K562 (cell line): ENCODE results near the gene KCND2. TPM values are rescaled to one million over a fixed set of nuclear protein-coding genes. Genes with fewer than 3 reads are reported as not detected.

Source experiments
- ATAC-seq: fragments of 200-7000 bp; cut with Tn5 transposase; 3 replicates; pipeline ENCODE4 v1.9.1; 2020; ENCODE audit warnings: moderate library complexity
- BruUV-seq: library from RNA; stranded (reverse); fragments of 400-500 nt; replicated peaks from 2 replicates; lab custom pipeline; 2021; lab: Mats Ljungman, UMichigan
- CTCF ChIA-PET: fragments of 300-600 bp; formaldehyde crosslinking; extraction: SDS; loops from one replicate; lab custom pipeline; 2021; ENCODE audit warnings: low intra/inter-chr PET ratio; lab: Yijun Ruan, JAX
- POLR2A ChIA-PET: fragments of 300-600, 350-650 bp; sonication (Branson Sonifier 250); formaldehyde crosslinking; extraction: SDS; loops from one replicate; lab custom pipeline; 2021; ENCODE audit warnings: antibody characterized with exemption, inconsistent platforms; lab: Yijun Ruan, JAX
- DNase-seq, 4 experiments: peaks; one replicate each; pipeline versions ENCODE4 v3.0.0 to v3.0.0-alpha.2; 2011 to 2018; ENCODE audit warnings: low spot score in 3 of 4, mixed read lengths in 3 of 4; ENCODE audit errors: extremely low read depth in 1 of 4
- FAIRE-seq: peaks from 2 replicates; lab custom pipeline; 2011; peaks lifted over from hg19 to GRCh38; lab: Jason Lieb, UNC
- H2AFZ ChIP-seq: 2 replicates; pipeline ENCODE4 v1.6.0; 2011; ENCODE audit warnings: low read depth, low read length, control low read depth, inconsistent platforms
- H3K27ac ChIP-seq: fragments of 200-600 bp; 3 replicates; pipeline ENCODE4 v1.8.0; 2011; ENCODE audit warnings: low read depth, mild to moderate bottlenecking, control low read depth, inconsistent platforms, low read length, moderate library complexity, mixed read lengths; ENCODE audit errors: extremely low read depth
- H3K27me3 ChIP-seq, 2 experiments: fragments of 300-600 bp in 1 of 2; 2 replicates in 1 of 2; 3 replicates in 1 of 2; pipeline versions ENCODE4 v1.6.0 to v1.8.0; 2011; ENCODE audit warnings: inconsistent platforms in 2 of 2, low read length in 2 of 2, mild to moderate bottlenecking in 1 of 2, mixed read lengths in 1 of 2, moderate library complexity in 1 of 2; ENCODE audit not compliant: control insufficient read depth in 2 of 2, insufficient read depth in 2 of 2
- H3K36me3 ChIP-seq: fragments of 300-600 bp; 3 replicates; pipeline ENCODE4 v1.8.0; 2011; ENCODE audit warnings: mild to moderate bottlenecking, low read length, inconsistent platforms; ENCODE audit not compliant: control insufficient read depth, insufficient read depth
- H3K4me1 ChIP-seq, 2 experiments: fragments of 200-600 bp in 1 of 2; replicated peaks in 1 of 2; 2 replicates in 1 of 2; 3 replicates in 1 of 2; pipeline versions ENCODE4 v1.5.1 to v1.8.0; 2011; ENCODE audit warnings: inconsistent platforms in 2 of 2, low read length in 2 of 2, mild to moderate bottlenecking in 1 of 2, mixed read lengths in 1 of 2, moderate library complexity in 1 of 2; ENCODE audit not compliant: control insufficient read depth in 2 of 2, insufficient read depth in 2 of 2
- H3K4me2 ChIP-seq: 2 replicates; pipeline ENCODE4 v1.6.1; 2011; ENCODE audit warnings: low read length, control low read depth, inconsistent platforms, mixed read lengths; ENCODE audit not compliant: insufficient read depth
- H3K4me3 ChIP-seq: fragments of 200-600 bp; sonication (generic), shearing (Covaris generic); 2 replicates; pipeline ENCODE4 v1.5.1; 2016; ENCODE audit warnings: control low read depth, inconsistent platforms
- H3K79me2 ChIP-seq: fragments of 200-600 bp; 3 replicates; pipeline ENCODE4 v1.8.0; 2011; ENCODE audit warnings: low read length, inconsistent platforms; ENCODE audit not compliant: control insufficient read depth, insufficient read depth
- H3K9ac ChIP-seq, 2 experiments: 2 replicates each; pipeline versions ENCODE4 v1.6.0 to v1.6.1; 2011; ENCODE audit warnings: low read depth in 2 of 2, low read length in 2 of 2, control low read depth in 1 of 2, inconsistent platforms in 1 of 2, mild to moderate bottlenecking in 1 of 2, mixed read lengths in 1 of 2; ENCODE audit not compliant: insufficient read depth in 1 of 2
- H3K9me1 ChIP-seq: one replicate; pipeline ENCODE4 v1.6.0; 2011; ENCODE audit warnings: inconsistent platforms, mild to moderate bottlenecking, low read length, moderate library complexity; ENCODE audit not compliant: control insufficient read depth, insufficient read depth
- H3K9me3 ChIP-seq: replicated peaks from 2 replicates; pipeline ENCODE4 v1.5.1; 2011; ENCODE audit warnings: low read depth, low read length, inconsistent platforms; ENCODE audit not compliant: control insufficient read depth, insufficient read depth
- H4K20me1 ChIP-seq: replicated peaks from 2 replicates; pipeline ENCODE4 v1.6.1; 2011; ENCODE audit warnings: low read length, inconsistent platforms, mixed read lengths; ENCODE audit not compliant: control insufficient read depth, insufficient read depth
- COPS2 ChIP-seq: fragments of 450-650 bp; conservative IDR thresholded peaks from 2 replicates; pipeline ENCODE4 v1.6.1; 2016; ENCODE audit warnings: mild to moderate bottlenecking, moderate library complexity
- HIVEP1 ChIP-seq: fragments of 250-450 bp; sonication (Bioruptor Pico); IDR thresholded peaks from 2 replicates; pipeline ENCODE4 v1.4.0; 2020; ENCODE audit warnings: mild to moderate bottlenecking
- SIN3B ChIP-seq: fragments of 450-650 bp; IDR thresholded peaks from 2 replicates; pipeline ENCODE4 v1.6.1; 2017; ENCODE audit warnings: low read depth, mild to moderate bottlenecking, moderate library complexity
- SMAD3 ChIP-seq: fragments of 450-650 bp; formaldehyde crosslinking; conservative IDR thresholded peaks from 2 replicates; pipeline ENCODE4 v1.4.0; 2020; ENCODE audit warnings: mild to moderate bottlenecking
- XRCC3 ChIP-seq: fragments of 450-650 bp; IDR thresholded peaks from 2 replicates; pipeline ENCODE4 v1.6.1; 2017; ENCODE audit warnings: mild to moderate bottlenecking, moderate library complexity
- ZSCAN29 ChIP-seq: fragments of 450-650 bp; IDR thresholded peaks from 2 replicates; pipeline ENCODE4 v1.6.1; 2017
- whole genome bisulfite sequencing: fragments of 100-300 bp; shearing (Covaris generic); methylation state at CpG from one replicate; pipeline ENCODE4 v1.1.6; 2016; ENCODE audit warnings: low coverage, mixed read lengths; ENCODE audit not compliant: insufficient coverage; ENCODE audit errors: missing lambda C conversion rate; 5-methylcytosine and 5-hydroxymethylcytosine counted together
- in situ Hi-C: fragments of 300-500 bp; cut with MboI; formaldehyde crosslinking; loops from 4 replicates; pipeline ENCODE4 v1.15.0; 2018; ENCODE audit warnings: inconsistent platforms, mixed read lengths
- intact Hi-C: fragments of 100-400 bp; cut with micrococcal nuclease; formaldehyde crosslinking; loops from 2 replicates; pipeline ENCODE4 v1.14.2; 2022
- polyA plus RNA-seq, 8 experiments: library from polyadenylated mRNA; depleted of rRNA in 4 of 8; stranded (reverse) in 5 of 8; unstranded in 3 of 8; fragments of >200 nt; fragmentation: Nextera tagmentation in 2 of 8; fragmentation: Illumina TruSeq in 1 of 8; extraction: Ambion mirVana in 2 of 8; extraction: Trizol in 1 of 8; gene quantifications; 2 replicates each; pipeline versions ENCODE4 v1.2.1 to v1.2.3, GENCODE V29; 2011 to 2014; ENCODE audit warnings: inconsistent platforms in 1 of 8, missing spikeins in 1 of 8
- total RNA-seq, 7 experiments: library from RNA; depleted of rRNA in 6 of 7; stranded (reverse); fragments of >200 nt in 6 of 7; fragmentation: Illumina TruSeq in 2 of 7; extraction: Trizol in 2 of 7; gene quantifications; 2 replicates each; pipeline versions ENCODE4 v1.2.1 to v1.2.3, GENCODE V29; 2011 to 2021; ENCODE audit warnings: low replicate concordance in 1 of 7
- TF ChIP-seq, protein P1 (sequence below), 2 experiments: fragments of 450-650 bp; IDR thresholded peaks; 2 replicates each; pipeline ENCODE4 v1.6.1; 2016
- TF ChIP-seq, protein P2 (sequence below): fragments of 450-650 bp; IDR thresholded peaks from 2 replicates; pipeline ENCODE4 v1.6.1; 2017; ENCODE audit warnings: mild to moderate bottlenecking, moderate library complexity

KCND2 gene
- total and polyA plus RNA-seq, 9 of the 15 experiments (the other 6 are each of a cell fraction or from before 2014, with no cell fraction given), result 0.03 to 0.12 TPM; not detected in 7

DNA sequence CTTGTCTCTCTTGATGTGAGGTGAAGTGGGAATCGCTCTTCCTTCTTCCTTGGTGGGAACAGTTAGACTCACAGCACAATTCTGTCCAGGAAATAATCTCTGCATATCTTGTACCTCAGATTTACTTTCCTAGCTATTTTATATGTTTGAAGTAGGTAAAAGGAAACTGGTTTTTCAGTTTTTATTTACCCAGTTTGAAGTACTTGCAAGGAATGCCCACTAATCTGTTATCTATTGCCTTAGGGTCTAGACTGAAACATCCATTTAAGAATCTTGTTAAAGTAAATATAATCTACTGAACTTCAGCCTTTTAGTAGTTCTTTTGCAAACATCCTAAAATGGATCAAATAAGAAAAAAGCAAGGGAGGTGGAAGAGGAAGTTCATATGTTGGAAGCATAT, 229.8 kb downstream of the KCND2 start:
- no peak for ATAC-seq

More for the DNA sequence above, 229.8 kb downstream of the KCND2 start:
- no peak overlapping the region for H3K4me3 ChIP-seq
- no peaks in the 10 kb centered on the region for H3K27me3 ChIP-seq
- no peak overlapping the region for H3K4me2 ChIP-seq
- no peak overlapping the region for H2AFZ ChIP-seq
- no peaks in the 10 kb centered on the region for H3K36me3 ChIP-seq
- no peaks in the 10 kb centered on the region for H3K4me1 ChIP-seq
- no peak overlapping the region for H3K27ac ChIP-seq
- intact Hi-C loops (no loop called here), in situ Hi-C loops (no loop called here)
- FAIRE-seq (no peak), DNase-seq (no peak)
- no peaks in the 10 kb centered on the region for H3K79me2 ChIP-seq
- BruUV-seq, result no TSS peak
- no peaks in the 10 kb centered on the region for H3K9me3 ChIP-seq
- TF ChIP-seq, protein P1, sequence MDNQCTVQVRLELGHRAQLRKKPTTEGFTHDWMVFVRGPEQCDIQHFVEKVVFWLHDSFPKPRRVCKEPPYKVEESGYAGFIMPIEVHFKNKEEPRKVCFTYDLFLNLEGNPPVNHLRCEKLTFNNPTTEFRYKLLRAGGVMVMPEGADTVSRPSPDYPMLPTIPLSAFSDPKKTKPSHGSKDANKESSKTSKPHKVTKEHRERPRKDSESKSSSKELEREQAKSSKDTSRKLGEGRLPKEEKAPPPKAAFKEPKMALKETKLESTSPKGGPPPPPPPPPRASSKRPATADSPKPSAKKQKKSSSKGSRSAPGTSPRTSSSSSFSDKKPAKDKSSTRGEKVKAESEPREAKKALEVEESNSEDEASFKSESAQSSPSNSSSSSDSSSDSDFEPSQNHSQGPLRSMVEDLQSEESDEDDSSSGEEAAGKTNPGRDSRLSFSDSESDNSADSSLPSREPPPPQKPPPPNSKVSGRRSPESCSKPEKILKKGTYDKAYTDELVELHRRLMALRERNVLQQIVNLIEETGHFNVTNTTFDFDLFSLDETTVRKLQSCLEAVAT (IDR thresholded peaks at IDR 0.05), result no peak
- TF ChIP-seq, protein P2, sequence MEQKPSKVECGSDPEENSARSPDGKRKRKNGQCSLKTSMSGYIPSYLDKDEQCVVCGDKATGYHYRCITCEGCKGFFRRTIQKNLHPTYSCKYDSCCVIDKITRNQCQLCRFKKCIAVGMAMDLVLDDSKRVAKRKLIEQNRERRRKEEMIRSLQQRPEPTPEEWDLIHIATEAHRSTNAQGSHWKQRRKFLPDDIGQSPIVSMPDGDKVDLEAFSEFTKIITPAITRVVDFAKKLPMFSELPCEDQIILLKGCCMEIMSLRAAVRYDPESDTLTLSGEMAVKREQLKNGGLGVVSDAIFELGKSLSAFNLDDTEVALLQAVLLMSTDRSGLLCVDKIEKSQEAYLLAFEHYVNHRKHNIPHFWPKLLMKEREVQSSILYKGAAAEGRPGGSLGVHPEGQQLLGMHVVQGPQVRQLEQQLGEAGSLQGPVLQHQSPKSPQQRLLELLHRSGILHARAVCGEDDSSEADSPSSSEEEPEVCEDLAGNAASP, result no peak
- no peak for TF ChIP-seq COPS2
- no peak for TF ChIP-seq SMAD3 (CRISPR knock-in tag)
- TF ChIP-seq XRCC3, result no peak
- no peak for TF ChIP-seq ZSCAN29
- TF ChIP-seq SIN3B, result no peak
- no peak for TF ChIP-seq HIVEP1 (CRISPR knock-in tag)
- no peaks in the 10 kb centered on the region for H3K9me1 ChIP-seq
- no peak overlapping the region for H3K9ac ChIP-seq
- H4K20me1 ChIP-seq, result no peaks in the 10 kb centered on the region
- CTCF ChIA-PET, result no interaction called here
- WGBS, result 0% methylated on average over 1 of the region's 1 CpG
- POLR2A ChIA-PET, result no interaction called here
